GM21526 (cell line): ENCODE results near the gene TRIM5.
A peak's percentile ranks its signal among the peaks of the same experiment; 100 is the strongest.
"Not testable (repeated sequence)": the region's sequence is repeated elsewhere in the genome, so short reads cannot be mapped to it uniquely, and the experiment has no call there.

Experiments
- ATAC-seq: cut with Tn5 transposase; IDR thresholded peaks from one replicate; pipeline ENCODE4 v1.9.1; 2021; ENCODE audit warnings: moderate library complexity; ENCODE audit not compliant: unreplicated experiment, low FRiP score

The TRIM5 gene

GRCh38 chr11:5684646-5685362 is at the start of gene TRIM5:
TSS of gene TRIM5 (minus strand) at chr11:5685074. CDS start at chr11:5680177, 4,897 bp downstream.
- ATAC-seq = peak; percentile 76

- no peak for ATAC-seq
These were observed 42.8 kb upstream of the TRIM5 start for GRCh38 chr11:5727691-5728090.

- ATAC-seq = no peak
These were observed 41.5 kb upstream of the TRIM5 start for GRCh38 chr11:5726351-5726750.

- ATAC-seq = no peak
These were observed 37.7 kb upstream of the TRIM5 start for GRCh38 chr11:5722622-5723021.

- ATAC-seq = no peak
These were observed 35.0 kb upstream of the TRIM5 start for GRCh38 chr11:5719703-5720495.

GRCh38 chr11:5716518-5716917 is 31.6 kb upstream of the TRIM5 start:
- not testable (repeated sequence) for ATAC-seq

GRCh38 chr11:5713695-5714094 is 28.8 kb upstream of the TRIM5 start:
- ATAC-seq = no peak

GRCh38 chr11:5712507-5712906 is 27.6 kb upstream of the TRIM5 start:
- ATAC-seq = peak; percentile 57

GRCh38 chr11:5705688-5706087 is 20.8 kb upstream of the TRIM5 start:
- no peak for ATAC-seq

GRCh38 chr11:5703741-5704536 is 19.1 kb upstream of the TRIM5 start:
- ATAC-seq = no peak

- ATAC-seq = no peak
These were observed 16.2 kb upstream of the TRIM5 start for GRCh38 chr11:5701055-5701577.

- ATAC-seq = no peak
These were observed 15.7 kb upstream of the TRIM5 start for GRCh38 chr11:5700421-5701054.

GRCh38 chr11:5698281-5698680 is 13.4 kb upstream of the TRIM5 start:
- no peak for ATAC-seq

- ATAC-seq = no peak
These were observed 11.3 kb upstream of the TRIM5 start for GRCh38 chr11:5696210-5696609.

- no peak for ATAC-seq
These were observed 10.7 kb upstream of the TRIM5 start for GRCh38 chr11:5695580-5695979.

- no peak for ATAC-seq
These were observed 9.8 kb upstream of the TRIM5 start for GRCh38 chr11:5694642-5695041.

- ATAC-seq = no peak
These were observed 7.1 kb upstream of the TRIM5 start for GRCh38 chr11:5691964-5692361.

- not testable (repeated sequence) for ATAC-seq
These were observed 6.5 kb upstream of the TRIM5 start for GRCh38 chr11:5691238-5691963.

GRCh38 chr11:5690736-5691135 is 5.9 kb upstream of the TRIM5 start:
- no peak for ATAC-seq

GRCh38 chr11:5690216-5690615 is 5.3 kb upstream of the TRIM5 start:
- ATAC-seq = no peak
